Nephron progenitor cell (in vitro differentiated cells): ENCODE data around the gene CFAP61.

ENCODE experiments used
- DNase-seq: peaks from one replicate; pipeline ENCODE4 v3.0.0; 2021
- H3K27ac Mint-ChIP-seq: 2 replicates; pipeline ENCODE4 v1.8.0; 2021; ENCODE audit warnings: mild to moderate bottlenecking, moderate library complexity, mixed read lengths
- H3K27me3 Mint-ChIP-seq: 2 replicates; pipeline ENCODE4 v1.8.0; 2021; ENCODE audit warnings: mild to moderate bottlenecking, low read depth, mixed read lengths; ENCODE audit not compliant: poor library complexity
- H3K36me3 Mint-ChIP-seq: 2 replicates; pipeline ENCODE4 v1.8.0; 2021; ENCODE audit warnings: low read depth, mixed read lengths
- H3K4me1 Mint-ChIP-seq: 2 replicates; pipeline ENCODE4 v1.8.0; 2021; ENCODE audit warnings: mixed read lengths
- H3K4me3 Mint-ChIP-seq: 2 replicates; pipeline ENCODE4 v1.8.0; 2021; ENCODE audit warnings: mild to moderate bottlenecking, moderate library complexity, mixed read lengths
- H3K9me3 Mint-ChIP-seq: 2 replicates; pipeline ENCODE4 v1.8.0; 2021; ENCODE audit warnings: mild to moderate bottlenecking, moderate library complexity, mixed read lengths
- TF ChIP-seq, protein P1 (sequence below): fragments of 200-600 bp; sonication (generic); IDR thresholded peaks from 2 replicates; pipeline ENCODE4 v1.5.0; 2021; ENCODE audit warnings: antibody characterized with exemption

Gene CFAP61

DNA sequence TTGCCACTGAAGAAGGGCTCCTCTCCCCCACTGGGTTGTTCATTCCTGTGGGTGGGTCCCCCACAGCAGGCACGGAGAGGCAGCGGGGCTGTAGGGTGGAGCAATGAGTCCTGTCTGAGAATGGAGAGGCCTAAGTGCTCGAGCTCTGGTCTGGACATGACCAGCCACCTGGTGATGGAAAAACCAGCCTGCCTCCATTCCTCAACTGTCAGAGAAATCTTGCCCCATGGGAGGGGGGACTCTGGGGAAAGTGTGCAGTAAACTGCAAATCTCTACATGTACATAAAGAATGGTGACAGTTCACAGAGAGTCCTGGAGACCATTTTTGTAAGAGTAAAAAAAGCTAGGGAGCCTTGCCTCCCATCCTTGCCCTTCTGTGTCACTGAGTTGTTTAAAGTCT, 349.7 kb downstream of the CFAP61 start:
- H3K27ac Mint-ChIP-seq = no peak overlapping the region
- TF ChIP-seq, protein P1, sequence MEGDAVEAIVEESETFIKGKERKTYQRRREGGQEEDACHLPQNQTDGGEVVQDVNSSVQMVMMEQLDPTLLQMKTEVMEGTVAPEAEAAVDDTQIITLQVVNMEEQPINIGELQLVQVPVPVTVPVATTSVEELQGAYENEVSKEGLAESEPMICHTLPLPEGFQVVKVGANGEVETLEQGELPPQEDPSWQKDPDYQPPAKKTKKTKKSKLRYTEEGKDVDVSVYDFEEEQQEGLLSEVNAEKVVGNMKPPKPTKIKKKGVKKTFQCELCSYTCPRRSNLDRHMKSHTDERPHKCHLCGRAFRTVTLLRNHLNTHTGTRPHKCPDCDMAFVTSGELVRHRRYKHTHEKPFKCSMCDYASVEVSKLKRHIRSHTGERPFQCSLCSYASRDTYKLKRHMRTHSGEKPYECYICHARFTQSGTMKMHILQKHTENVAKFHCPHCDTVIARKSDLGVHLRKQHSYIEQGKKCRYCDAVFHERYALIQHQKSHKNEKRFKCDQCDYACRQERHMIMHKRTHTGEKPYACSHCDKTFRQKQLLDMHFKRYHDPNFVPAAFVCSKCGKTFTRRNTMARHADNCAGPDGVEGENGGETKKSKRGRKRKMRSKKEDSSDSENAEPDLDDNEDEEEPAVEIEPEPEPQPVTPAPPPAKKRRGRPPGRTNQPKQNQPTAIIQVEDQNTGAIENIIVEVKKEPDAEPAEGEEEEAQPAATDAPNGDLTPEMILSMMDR = no peak
- no peak for DNase-seq
- no peak overlapping the region for H3K4me3 Mint-ChIP-seq
- H3K36me3 Mint-ChIP-seq = no peaks in the 10 kb centered on the region
- no peaks in the 10 kb centered on the region for H3K4me1 Mint-ChIP-seq
- H3K9me3 Mint-ChIP-seq = no peaks in the 10 kb centered on the region
- peaks cover 21% of the 10 kb centered on the region for H3K27me3 Mint-ChIP-seq

DNA sequence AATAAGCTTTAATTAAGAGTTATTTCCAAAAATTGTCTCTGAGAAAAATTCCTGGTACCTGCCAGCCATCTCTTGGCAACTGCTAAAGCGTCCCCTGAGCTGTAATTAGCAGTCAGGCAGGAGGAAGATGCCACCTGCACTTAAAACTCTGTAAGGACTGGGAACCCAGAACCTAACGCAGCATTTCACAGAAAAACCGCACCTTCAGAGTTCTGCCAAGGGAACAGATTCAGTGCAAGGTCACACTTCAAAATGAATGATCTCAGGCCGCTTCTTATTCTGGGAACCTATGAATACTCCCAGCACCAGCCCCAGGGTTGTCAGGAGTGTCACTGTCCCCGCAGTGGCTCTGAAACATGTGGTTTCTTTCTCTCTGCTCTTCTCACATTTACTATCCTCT, 352.3 kb downstream of the CFAP61 start:
- no peak overlapping the region for H3K27ac Mint-ChIP-seq
- H3K27me3 Mint-ChIP-seq = peaks cover 21% of the 10 kb centered on the region
- no peaks in the 10 kb centered on the region for H3K36me3 Mint-ChIP-seq
- no peak overlapping the region for H3K4me3 Mint-ChIP-seq
- TF ChIP-seq, protein P1 = no peak
- DNase-seq = no peak
- no peaks in the 10 kb centered on the region for H3K9me3 Mint-ChIP-seq
- H3K4me1 Mint-ChIP-seq = no peaks in the 10 kb centered on the region

DNA sequence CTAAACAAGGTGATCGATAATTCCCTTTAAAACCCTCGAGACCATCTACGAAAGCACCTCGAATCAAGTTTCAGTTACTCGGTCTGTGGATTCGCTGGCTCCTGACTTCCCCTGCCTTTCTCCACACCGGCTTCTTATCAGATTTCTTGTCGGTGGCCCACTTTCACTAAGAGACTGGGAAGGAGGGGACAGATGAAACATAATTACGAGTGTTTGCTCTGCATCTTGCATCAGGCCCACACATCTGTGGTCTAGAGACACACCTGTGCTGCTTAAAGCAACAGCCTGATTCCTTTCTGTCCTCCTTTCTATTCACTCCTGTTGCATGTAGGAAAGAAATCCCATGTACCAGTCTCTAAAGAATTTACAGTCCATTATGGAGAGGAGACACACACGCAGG, 353.3 kb downstream of the CFAP61 start:
- Mint-ChIP-seq H3K9me3 (no peaks in the 10 kb centered on the region), H3K36me3 (no peaks in the 10 kb centered on the region), H3K27ac (no peak overlapping the region), H3K27me3 (peaks cover 25% of the 10 kb centered on the region), H3K4me3 (no peak overlapping the region), H3K4me1 (peaks cover 3% of the 10 kb centered on the region)
- TF ChIP-seq, protein P1 = no peak
- DNase-seq = no peak

DNA sequence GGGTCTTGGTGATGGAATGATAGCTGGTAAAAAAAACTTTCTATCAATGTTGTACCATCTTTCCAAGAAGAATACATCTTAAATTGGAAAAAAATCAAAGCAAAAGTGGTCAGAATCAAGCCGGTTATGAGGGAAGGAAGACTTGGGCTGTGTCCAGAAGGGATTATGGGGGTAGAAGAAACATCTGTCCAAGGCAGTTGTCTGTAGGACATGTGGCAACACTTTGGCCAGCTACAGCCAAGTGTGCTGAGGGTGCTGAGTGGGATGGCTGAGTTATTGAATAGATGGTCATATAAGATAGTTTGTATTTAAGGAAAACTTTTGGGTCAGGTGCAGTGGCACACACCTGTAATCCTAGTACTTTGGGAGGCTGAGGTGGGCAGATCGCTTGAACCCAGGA, 354.0 kb downstream of the CFAP61 start:
- TF ChIP-seq, protein P1 = no peak
- no peaks in the 10 kb centered on the region for H3K36me3 Mint-ChIP-seq
- peaks cover 32% of the 10 kb centered on the region for H3K27me3 Mint-ChIP-seq
- no peaks in the 10 kb centered on the region for H3K9me3 Mint-ChIP-seq
- H3K4me3 Mint-ChIP-seq = no peak overlapping the region
- peaks cover 10% of the 10 kb centered on the region for H3K4me1 Mint-ChIP-seq
- no peak overlapping the region for H3K27ac Mint-ChIP-seq
- DNase-seq = no peak

DNA sequence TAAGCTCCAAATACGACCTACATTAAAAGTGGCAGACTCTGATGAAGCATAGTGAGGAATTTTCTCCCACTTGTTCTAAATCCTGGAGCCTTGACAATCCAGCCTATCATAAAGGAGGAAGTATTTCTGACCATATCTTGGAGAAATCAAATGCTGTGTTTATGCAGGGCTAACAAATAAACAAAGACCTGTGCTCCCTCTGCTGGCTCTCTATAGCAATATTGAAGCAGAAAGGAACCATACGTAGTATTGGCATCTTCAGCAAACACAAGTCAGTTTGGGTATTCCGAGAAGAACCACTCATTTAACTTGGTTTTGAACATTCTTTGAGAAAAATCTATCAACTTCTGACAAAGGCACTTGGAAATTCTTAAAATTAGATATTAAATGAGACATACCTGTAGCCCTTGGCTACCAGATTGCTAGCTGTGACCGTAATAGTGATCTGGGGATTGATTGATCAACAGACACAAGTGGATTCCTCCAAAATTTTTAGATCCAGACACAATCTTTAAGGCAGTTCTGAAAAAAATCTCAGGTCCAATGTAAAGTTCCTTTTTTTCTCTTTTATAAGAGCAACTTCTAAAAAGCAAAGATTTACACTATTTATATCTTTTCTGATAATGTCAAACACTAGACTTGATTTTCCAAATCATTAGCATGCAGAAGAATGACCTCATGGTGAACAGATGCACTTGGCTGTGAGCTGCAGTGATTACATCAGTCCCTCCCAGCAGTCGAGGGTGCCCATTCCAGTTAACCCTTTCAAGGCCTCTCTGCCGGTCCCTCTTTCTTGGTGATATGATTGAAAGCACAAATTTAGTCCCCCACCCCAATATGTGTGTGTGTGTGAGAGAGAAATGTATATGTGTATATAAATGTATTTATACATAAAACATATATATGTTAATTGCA, 355.8 kb downstream of the CFAP61 start:
- Mint-ChIP-seq H3K9me3 (no peaks in the 10 kb centered on the region), H3K27me3 (peaks cover 47% of the 10 kb centered on the region), H3K36me3 (no peaks in the 10 kb centered on the region), H3K4me3 (no peak overlapping the region), H3K4me1 (peaks cover 29% of the 10 kb centered on the region), H3K27ac (no peak overlapping the region)
- TF ChIP-seq, protein P1 = no peak
- no peak for DNase-seq

DNA sequence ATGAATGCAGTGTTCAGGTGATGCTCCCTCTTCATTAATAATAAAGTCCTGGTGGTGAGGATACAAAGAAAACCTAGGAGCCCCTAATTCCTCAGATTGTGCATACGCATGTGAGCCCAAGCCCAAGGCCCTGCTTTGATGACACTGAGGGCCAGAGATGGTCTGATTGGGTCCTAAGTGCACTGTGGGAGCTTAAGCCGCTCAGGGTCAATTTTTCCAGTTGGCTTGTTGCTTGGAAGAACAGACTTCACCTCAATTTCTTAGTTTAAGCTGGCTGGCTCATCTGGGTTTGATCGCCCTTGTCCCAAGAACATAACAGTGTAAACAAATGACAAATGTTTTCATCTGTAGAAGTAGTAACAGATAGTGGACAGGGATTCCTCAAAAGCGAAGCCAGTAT, 357.0 kb downstream of the CFAP61 start:
- Mint-ChIP-seq H3K4me3 (no peak overlapping the region), H3K9me3 (no peaks in the 10 kb centered on the region), H3K27me3 (peaks cover 42% of the 10 kb centered on the region), H3K36me3 (no peaks in the 10 kb centered on the region), H3K4me1 (peaks cover 40% of the 10 kb centered on the region), H3K27ac (no peak overlapping the region)
- TF ChIP-seq, protein P1 = no peak
- no peak for DNase-seq
